HG03025 (cell line): Measurements from ENCODE around the gene PRAME.
"Not testable (repeated sequence)": the region's sequence is repeated elsewhere in the genome, so short reads cannot be mapped to it uniquely, and the experiment has no call there.

Experiments used
- ATAC-seq: cut with Tn5 transposase; IDR thresholded peaks from one replicate; pipeline ENCODE4 v1.9.1; 2021; ENCODE audit warnings: mild to moderate bottlenecking, moderate library complexity; ENCODE audit not compliant: unreplicated experiment, low FRiP score

Gene PRAME

GRCh38 chr22:22558972-22559603, at the start of gene PRAME:
Gene PRAME, minus strand, starts transcription at chr22:22559265. Its CDS starts 2,433 bp downstream, at chr22:22556832.
- no peak for ATAC-seq

- ATAC-seq: not testable (repeated sequence)
Measured at GRCh38 chr22:22608022-22608421, 49.0 kb upstream of the PRAME start.

- ATAC-seq: no peak
Measured at GRCh38 chr22:22605074-22605404, 46.0 kb upstream of the PRAME start.

- no peak for ATAC-seq
Measured at GRCh38 chr22:22604326-22605073, 45.4 kb upstream of the PRAME start.

GRCh38 chr22:22603470-22603947, 44.4 kb upstream of the PRAME start:
- ATAC-seq: no peak

- no peak for ATAC-seq
Measured at GRCh38 chr22:22600531-22601261, 41.6 kb upstream of the PRAME start.

- ATAC-seq: no peak
Measured at GRCh38 chr22:22599248-22599647, 40.2 kb upstream of the PRAME start.

GRCh38 chr22:22598144-22598543, 39.1 kb upstream of the PRAME start:
- ATAC-seq: no peak

- ATAC-seq: no peak
Measured at GRCh38 chr22:22595001-22595835, 36.2 kb upstream of the PRAME start.

GRCh38 chr22:22593964-22594656, 35.0 kb upstream of the PRAME start:
- no peak for ATAC-seq

- ATAC-seq: no peak
Measured at GRCh38 chr22:22593250-22593649, 34.2 kb upstream of the PRAME start.

GRCh38 chr22:22591348-22592299, 32.6 kb upstream of the PRAME start:
- no peak for ATAC-seq

GRCh38 chr22:22590136-22590891, 31.2 kb upstream of the PRAME start:
- no peak for ATAC-seq

GRCh38 chr22:22588485-22589164, 29.6 kb upstream of the PRAME start:
- no peak for ATAC-seq

- ATAC-seq: no peak
Measured at GRCh38 chr22:22587577-22588188, 28.6 kb upstream of the PRAME start.

GRCh38 chr22:22584722-22585121, 25.7 kb upstream of the PRAME start:
- ATAC-seq: no peak

GRCh38 chr22:22583030-22583429, 24.0 kb upstream of the PRAME start:
- ATAC-seq: no peak
